NCI-H1930 (cell line): Measurements from ENCODE around the gene NUBP1.

Experiments
- DNase-seq, 2 experiments: peaks; one replicate each; lab custom pipeline; 2025; lab: John Stamatoyannopoulos, UW

NUBP1 gene

DNA sequence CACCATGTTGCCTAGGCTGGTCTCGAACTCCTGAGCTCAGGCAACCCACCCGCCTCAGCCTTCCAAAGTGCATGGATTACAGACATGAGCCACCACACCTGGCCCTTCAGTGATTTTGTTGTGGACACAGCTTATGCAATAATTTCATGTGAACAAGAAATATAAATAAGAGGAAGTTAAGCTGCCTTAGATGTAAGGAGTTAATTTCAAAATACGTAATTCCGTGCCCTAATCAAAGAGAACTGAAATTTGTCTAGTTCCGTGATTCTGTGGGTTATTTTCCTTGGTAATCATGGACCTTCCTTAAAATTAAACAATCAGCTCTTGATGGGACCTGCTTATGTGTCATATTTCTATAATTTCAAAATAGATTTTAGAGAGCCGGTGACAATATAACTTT is 63.1 kb downstream of the NUBP1 start:
- no peak for DNase-seq

DNA sequence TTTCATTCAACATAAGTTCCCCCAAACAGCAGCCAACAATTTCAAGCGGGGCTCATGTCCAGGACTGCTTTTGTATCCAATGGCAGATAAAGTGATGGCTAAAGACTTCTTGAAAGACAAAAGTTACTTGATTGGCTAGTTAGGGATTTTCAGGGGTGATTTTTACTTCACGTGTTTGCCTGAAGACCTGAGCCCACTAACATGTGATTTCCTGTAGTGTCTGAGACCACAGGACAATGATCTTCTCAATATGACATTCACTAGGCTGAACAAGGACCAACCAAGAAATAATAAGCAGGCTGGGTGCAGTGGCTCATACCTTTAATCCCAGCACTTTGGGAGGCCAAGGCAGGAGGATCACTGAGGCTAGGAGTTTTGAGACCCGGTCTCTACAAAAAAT is 64.6 kb downstream of the NUBP1 start:
- no peak for DNase-seq

DNA sequence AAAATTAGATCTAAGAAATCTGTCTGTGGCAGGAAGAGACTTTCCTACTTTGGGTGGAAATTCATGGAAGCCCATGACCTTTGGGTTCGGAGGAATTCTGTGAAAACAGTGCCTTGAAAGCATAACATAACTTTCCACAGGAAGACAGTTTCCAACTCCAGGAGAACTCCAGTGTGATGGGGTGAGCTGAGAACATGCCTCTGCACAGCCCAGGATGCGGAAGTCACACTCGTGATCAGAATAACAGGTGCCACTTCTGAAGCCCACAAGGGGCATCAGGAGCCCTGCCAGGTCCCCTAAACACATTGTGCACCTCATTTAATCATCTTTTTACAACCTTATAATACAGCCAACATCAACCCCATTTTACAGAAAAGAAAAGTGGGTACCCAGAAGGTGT is 65.2 kb downstream of the NUBP1 start:
- no peak for DNase-seq

GRCh38 chr16:10809706-10810105 is 66.1 kb downstream of the NUBP1 start:
- DNase-seq = no peak

- DNase-seq = no peak
Observed at GRCh38 chr16:10812312-10813098, 68.9 kb downstream of the NUBP1 start.

- DNase-seq = no peak
Observed at GRCh38 chr16:10813099-10813455, 69.4 kb downstream of the NUBP1 start.

- no peak for DNase-seq
Observed at GRCh38 chr16:10817514-10817913, 73.9 kb downstream of the NUBP1 start.

GRCh38 chr16:10817963-10818941 is 74.6 kb downstream of the NUBP1 start, which contains the start of gene TVP23A:
TVP23A (minus strand) TSS chr16:10818794; CDS start chr16:10818493, 301 bp downstream.
- peak in 1 of 2 experiments; percentile 4 for DNase-seq
